Measurements from ENCODE around the gene GALR3.

DNA sequence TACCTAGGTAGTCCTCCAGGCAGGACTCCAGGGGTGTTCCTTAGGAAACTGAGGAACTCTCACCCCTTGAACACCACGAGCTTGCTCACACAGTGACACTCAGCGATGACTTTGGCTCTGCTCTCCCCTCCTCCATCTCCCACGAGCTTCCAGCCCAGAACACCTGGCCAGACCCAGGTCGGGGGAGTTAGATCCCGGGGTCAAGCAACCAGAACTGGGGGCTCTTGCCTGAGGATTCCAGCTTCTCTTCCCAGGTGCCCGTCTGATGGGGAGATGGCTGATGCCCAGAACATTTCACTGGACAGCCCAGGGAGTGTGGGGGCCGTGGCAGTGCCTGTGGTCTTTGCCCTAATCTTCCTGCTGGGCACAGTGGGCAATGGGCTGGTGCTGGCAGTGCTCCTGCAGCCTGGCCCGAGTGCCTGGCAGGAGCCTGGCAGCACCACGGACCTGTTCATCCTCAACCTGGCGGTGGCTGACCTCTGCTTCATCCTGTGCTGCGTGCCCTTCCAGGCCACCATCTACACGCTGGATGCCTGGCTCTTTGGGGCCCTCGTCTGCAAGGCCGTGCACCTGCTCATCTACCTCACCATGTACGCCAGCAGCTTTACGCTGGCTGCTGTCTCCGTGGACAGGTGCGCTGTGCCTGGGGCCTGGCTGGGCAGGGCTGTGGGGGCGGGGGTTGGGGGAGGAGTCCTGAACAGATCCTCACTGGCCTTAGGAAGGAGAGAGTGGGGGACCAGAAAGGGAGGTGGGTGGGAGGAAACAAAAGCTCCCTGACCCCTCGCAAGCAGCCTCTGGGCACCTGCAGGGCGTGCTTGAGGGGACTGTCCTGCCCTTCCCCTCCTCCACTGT, at the start of gene GALR3:
- TF ChIP-seq, protein P1, sequence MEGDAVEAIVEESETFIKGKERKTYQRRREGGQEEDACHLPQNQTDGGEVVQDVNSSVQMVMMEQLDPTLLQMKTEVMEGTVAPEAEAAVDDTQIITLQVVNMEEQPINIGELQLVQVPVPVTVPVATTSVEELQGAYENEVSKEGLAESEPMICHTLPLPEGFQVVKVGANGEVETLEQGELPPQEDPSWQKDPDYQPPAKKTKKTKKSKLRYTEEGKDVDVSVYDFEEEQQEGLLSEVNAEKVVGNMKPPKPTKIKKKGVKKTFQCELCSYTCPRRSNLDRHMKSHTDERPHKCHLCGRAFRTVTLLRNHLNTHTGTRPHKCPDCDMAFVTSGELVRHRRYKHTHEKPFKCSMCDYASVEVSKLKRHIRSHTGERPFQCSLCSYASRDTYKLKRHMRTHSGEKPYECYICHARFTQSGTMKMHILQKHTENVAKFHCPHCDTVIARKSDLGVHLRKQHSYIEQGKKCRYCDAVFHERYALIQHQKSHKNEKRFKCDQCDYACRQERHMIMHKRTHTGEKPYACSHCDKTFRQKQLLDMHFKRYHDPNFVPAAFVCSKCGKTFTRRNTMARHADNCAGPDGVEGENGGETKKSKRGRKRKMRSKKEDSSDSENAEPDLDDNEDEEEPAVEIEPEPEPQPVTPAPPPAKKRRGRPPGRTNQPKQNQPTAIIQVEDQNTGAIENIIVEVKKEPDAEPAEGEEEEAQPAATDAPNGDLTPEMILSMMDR (IDR thresholded peaks at IDR 0.05) = no peak
- TF ChIP-seq SIN3A (IDR thresholded peaks at IDR 0.05; ENCODE audit: borderline replicate concordance, insufficient read depth, low read depth, low read length) = no peak
- TF ChIP-seq POLR2AphosphoS5 (IDR thresholded peaks at IDR 0.05; ENCODE audit: low read depth, low read length) = no peak

All from Panc1 (cell line).